H9 (cell line): ENCODE measurements around the gene KCNIP4. TPM values are rescaled to one million over a fixed set of nuclear protein-coding genes. Genes with fewer than 3 reads are reported as not detected.

Experiments
- DNase-seq: peaks from one replicate; pipeline ENCODE4 v3.0.0-alpha.2; 2017
- H2AFZ ChIP-seq: one replicate; pipeline ENCODE4 v1.6.1; 2013; ENCODE audit warnings: mild to moderate bottlenecking, low read length, control low read depth, moderate library complexity
- H2AK5ac ChIP-seq: 2 replicates; pipeline ENCODE4 v1.6.1; 2013; ENCODE audit warnings: low read length, control low read depth, mixed read lengths; ENCODE audit not compliant: insufficient read length
- H2BK120ac ChIP-seq: one replicate; pipeline ENCODE4 v1.6.1; 2013; ENCODE audit warnings: low read depth, mild to moderate bottlenecking, low read length, control low read depth, inconsistent platforms; ENCODE audit not compliant: poor library complexity, severe bottlenecking
- H2BK12ac ChIP-seq: 2 replicates; pipeline ENCODE4 v1.6.1; 2013; ENCODE audit warnings: low read length, control low read depth, mixed read lengths, low read depth; ENCODE audit not compliant: insufficient read length
- H2BK15ac ChIP-seq: 2 replicates; pipeline ENCODE4 v1.6.1; 2013; ENCODE audit warnings: low read depth, low read length, control low read depth
- H2BK20ac ChIP-seq: one replicate; pipeline ENCODE4 v1.6.1; 2013; ENCODE audit warnings: low read depth, mild to moderate bottlenecking, low read length, control low read depth, inconsistent platforms; ENCODE audit not compliant: poor library complexity, severe bottlenecking
- H2BK5ac ChIP-seq: 2 replicates; pipeline ENCODE4 v1.6.1; 2013; ENCODE audit warnings: low read length, control low read depth, mixed read lengths; ENCODE audit not compliant: insufficient read length
- H3K14ac ChIP-seq: 2 replicates; pipeline ENCODE4 v1.6.1; 2013; ENCODE audit warnings: low read length, control low read depth; ENCODE audit not compliant: insufficient read depth
- H3K18ac ChIP-seq: 2 replicates; pipeline ENCODE4 v1.6.1; 2013; ENCODE audit warnings: low read depth, mild to moderate bottlenecking, mixed read lengths, low read length, control low read depth; ENCODE audit not compliant: insufficient read length
- H3K23ac ChIP-seq: 2 replicates; pipeline ENCODE4 v1.6.1; 2013; ENCODE audit warnings: low read length, control low read depth, mixed read lengths, low read depth; ENCODE audit not compliant: insufficient read length
- H3K23me2 ChIP-seq: 2 replicates; pipeline ENCODE4 v1.6.1; 2013; ENCODE audit warnings: low read depth, mild to moderate bottlenecking, mixed read lengths, low read length, control low read depth; ENCODE audit not compliant: insufficient read length, poor library complexity, severe bottlenecking
- H3K27ac ChIP-seq: 2 replicates; pipeline ENCODE4 v1.5.1; 2013; ENCODE audit warnings: low read length, control low read depth, mixed read lengths, low read depth; ENCODE audit not compliant: insufficient read length
- H3K27me3 ChIP-seq: 2 replicates; pipeline ENCODE4 v1.6.1; 2013; ENCODE audit warnings: low read length, control low read depth, inconsistent platforms; ENCODE audit not compliant: insufficient read depth
- H3K4ac ChIP-seq: 2 replicates; pipeline ENCODE4 v1.6.1; 2013; ENCODE audit warnings: low read depth, mild to moderate bottlenecking, control low read depth, inconsistent platforms, low read length, moderate library complexity
- H3K4me1 ChIP-seq: 2 replicates; pipeline ENCODE4 v1.6.1; 2013; ENCODE audit warnings: low read length, control low read depth, inconsistent platforms; ENCODE audit not compliant: insufficient read depth
- H3K4me2 ChIP-seq: 2 replicates; pipeline ENCODE4 v1.6.1; 2013; ENCODE audit warnings: low read length, control low read depth, mixed read lengths; ENCODE audit not compliant: insufficient read length, insufficient read depth
- H3K56ac ChIP-seq: 2 replicates; pipeline ENCODE4 v1.6.1; 2013; ENCODE audit warnings: low read depth, mild to moderate bottlenecking, mixed read lengths, low read length, control low read depth; ENCODE audit not compliant: insufficient read length
- H3K79me1 ChIP-seq: 2 replicates; pipeline ENCODE4 v1.6.1; 2013; ENCODE audit warnings: low read depth, mild to moderate bottlenecking, moderate library complexity, low read length, control low read depth, inconsistent platforms; ENCODE audit not compliant: insufficient read depth, poor library complexity, severe bottlenecking
- H3K79me2 ChIP-seq: 2 replicates; pipeline ENCODE4 v1.6.1; 2013; ENCODE audit warnings: low read length, control low read depth, inconsistent platforms; ENCODE audit not compliant: insufficient read depth
- H3K9ac ChIP-seq: 2 replicates; pipeline ENCODE4 v1.6.1; 2013; ENCODE audit warnings: low read length, control low read depth, mixed read lengths; ENCODE audit not compliant: insufficient read length; ENCODE audit errors: extremely low read depth
- H3K9me3 ChIP-seq: one replicate; pipeline ENCODE4 v1.6.1; 2013; ENCODE audit warnings: low read depth, low read length, inconsistent platforms; ENCODE audit not compliant: control insufficient read depth
- H3T11ph ChIP-seq: one replicate; pipeline ENCODE4 v1.6.1; 2013; ENCODE audit warnings: mild to moderate bottlenecking, low read length, control low read depth, inconsistent platforms
- H4K20me1 ChIP-seq: one replicate; pipeline ENCODE4 v1.6.1; 2013; ENCODE audit not compliant: control insufficient read depth, insufficient read length, insufficient read depth
- H4K5ac ChIP-seq: 2 replicates; pipeline ENCODE4 v1.6.1; 2013; ENCODE audit warnings: low read depth, mild to moderate bottlenecking, mixed read lengths, low read length, control low read depth; ENCODE audit not compliant: insufficient read length
- H4K8ac ChIP-seq: replicated peaks from 2 replicates; pipeline ENCODE4 v1.6.1; 2013; ENCODE audit warnings: low read length, control low read depth, mixed read lengths, low read depth; ENCODE audit not compliant: insufficient read length
- H4K91ac ChIP-seq: 2 replicates; pipeline ENCODE4 v1.6.1; 2013; ENCODE audit warnings: low read depth, mild to moderate bottlenecking, moderate library complexity, mixed read lengths, low read length, control low read depth; ENCODE audit not compliant: insufficient read length
- H3K27ac Mint-ChIP-seq, 3 experiments: 2 replicates in 2 of 3; 3 replicates in 1 of 3; pipeline ENCODE4 v1.8.0; 2020 to 2021; ENCODE audit warnings: mixed read lengths in 3 of 3, mild to moderate bottlenecking in 1 of 3, moderate library complexity in 1 of 3
- H3K27me3 Mint-ChIP-seq: 2 replicates; pipeline ENCODE4 v1.8.0; 2021; ENCODE audit warnings: low read depth, mild to moderate bottlenecking, moderate library complexity, mixed read lengths
- H3K36me3 Mint-ChIP-seq, 3 experiments: 2 replicates in 2 of 3; 3 replicates in 1 of 3; pipeline ENCODE4 v1.8.0; 2020 to 2021; ENCODE audit warnings: low read depth in 3 of 3, mixed read lengths in 3 of 3; ENCODE audit not compliant: insufficient read depth in 1 of 3
- H3K4me1 Mint-ChIP-seq, 2 experiments: 2 replicates each; pipeline ENCODE4 v1.8.0; 2020; ENCODE audit warnings: mixed read lengths in 2 of 2
- H3K4me3 Mint-ChIP-seq, 2 experiments: 2 replicates in 1 of 2; 3 replicates in 1 of 2; pipeline ENCODE4 v1.8.0; 2020 to 2021; ENCODE audit warnings: mild to moderate bottlenecking in 2 of 2, mixed read lengths in 2 of 2, moderate library complexity in 1 of 2
- H3K9me3 Mint-ChIP-seq, 2 experiments: 2 replicates in 1 of 2; 3 replicates in 1 of 2; pipeline ENCODE4 v1.8.0; 2020; ENCODE audit warnings: mild to moderate bottlenecking in 2 of 2, mixed read lengths in 2 of 2, moderate library complexity in 1 of 2
- CTCF ChIP-seq: fragments of 200-600 bp; sonication (generic); conservative IDR thresholded peaks from 3 replicates; pipeline ENCODE4 v1.8.0; 2021; ENCODE audit warnings: antibody characterized with exemption, mild to moderate bottlenecking
- WGBS: extraction: QIAGEN DNeasy Blood & Tissue Kit; methylation state at CpG from one replicate; pipeline ENCODE4 v1.1.7; 2013; ENCODE audit warnings: missing lambda C conversion rate, low lambda C conversion rate, mixed read lengths; ENCODE audit not compliant: insufficient read length; ENCODE audit errors: extremely low coverage; 5-methylcytosine and 5-hydroxymethylcytosine counted together
- total RNA-seq: library from RNA; stranded (reverse); gene quantifications from 2 replicates; pipeline ENCODE4 v1.2.1, GENCODE V29; 2021

Gene KCNIP4
- total RNA-seq, 1 experiment from 2014 or later: not detected

GRCh38 chr4:20995610-20996009 is 953.0 kb downstream of the KCNIP4 start:
- H4K5ac ChIP-seq: no peak overlapping the region
- H3K23ac ChIP-seq: no peak overlapping the region
- no peak overlapping the region for H2BK15ac ChIP-seq
- H3K4me2 ChIP-seq: no peak overlapping the region
- H3K23me2 ChIP-seq: no peaks in the 10 kb centered on the region
- H3K18ac ChIP-seq: no peak overlapping the region
- H3K27ac ChIP-seq: no peak overlapping the region
- WGBS: no CpG with 5 or more reads among the region's 4 CpGs
- H2BK5ac ChIP-seq: no peak overlapping the region
- no peak overlapping the region for H2BK12ac ChIP-seq
- H3K14ac ChIP-seq: no peak overlapping the region
- H3K9me3 ChIP-seq: no peaks in the 10 kb centered on the region
- no peak overlapping the region for H3K4me3 Mint-ChIP-seq
- H3K27me3 ChIP-seq: no peaks in the 10 kb centered on the region
- no peak overlapping the region for H2AFZ ChIP-seq
- no peak overlapping the region for H4K8ac ChIP-seq
- DNase-seq: no peak
- no peaks in the 10 kb centered on the region for H3K79me1 ChIP-seq
- H2BK20ac ChIP-seq: no peak overlapping the region
- no peaks in the 10 kb centered on the region for H3K27me3 Mint-ChIP-seq
- H3K4me1 ChIP-seq: no peaks in the 10 kb centered on the region
- no peak overlapping the region for H3K27ac Mint-ChIP-seq
- no peak overlapping the region for H2BK120ac ChIP-seq
- H3K36me3 Mint-ChIP-seq: peaks cover 0 to 7% (median 0%) of the 10 kb centered on the region in 3 experiments; a peak in 4 of 7 replicates
- H4K20me1 ChIP-seq: no peaks in the 10 kb centered on the region
- no peak overlapping the region for H3K56ac ChIP-seq
- H3K9me3 Mint-ChIP-seq: peaks cover 4 to 8% of the 10 kb centered on the region in 2 experiments; a peak in 3 of 5 replicates
- H3K4ac ChIP-seq: no peak overlapping the region
- TF ChIP-seq CTCF: no peak
- H2AK5ac ChIP-seq: no peak overlapping the region
- no peak overlapping the region for H3K9ac ChIP-seq
- H4K91ac ChIP-seq: no peak overlapping the region
- no peaks in the 10 kb centered on the region for H3K79me2 ChIP-seq
- H3T11ph ChIP-seq: no peak overlapping the region
- H3K4me1 Mint-ChIP-seq: no peaks in the 10 kb centered on the region
